Right lobe of liver (tissue), 6 donors: Measurements from ENCODE around the gene SIGLEC12. TPM values are rescaled to one million over a fixed set of nuclear protein-coding genes. Genes with fewer than 3 reads are reported as not detected.

Experiments used
- ATAC-seq, 4 donors: fragments of 200-7000 bp; cut with Tn5 transposase; one replicate each; pipeline ENCODE4 v1.9.1; 2020; ENCODE audit warnings: mild to moderate bottlenecking in 4 of 4, moderate library complexity in 4 of 4
- DNase-seq, 3 donors: peaks; one replicate each; pipeline ENCODE4 v3.0.0-alpha.2; 2020
- H3K27ac ChIP-seq, 3 donors: fragments of 200-600 bp; one replicate each; pipeline ENCODE4 v1.8.0; 2022
- H3K27me3 ChIP-seq, 2 donors: fragments of 200-600 bp; one replicate each; pipeline ENCODE4 v1.8.0; 2022
- H3K36me3 ChIP-seq, 4 donors: fragments of 200-600 bp; sonication (generic) in 1 of 4; one replicate each; pipeline versions ENCODE4 v1.5.1 to v1.8.0; 2017 to 2022; ENCODE audit warnings: control low read depth in 1 of 4
- H3K4me1 ChIP-seq, 4 donors: fragments of 200-600 bp; sonication (generic) in 1 of 4; one replicate each; pipeline versions ENCODE4 v1.5.1 to v1.8.0; 2017 to 2022; ENCODE audit warnings: control low read depth in 1 of 4
- H3K4me3 ChIP-seq, 3 donors: fragments of 200-600 bp; one replicate each; pipeline ENCODE4 v1.8.0; 2022
- H3K9me3 ChIP-seq, 4 donors: fragments of 200-600 bp; sonication (generic) in 1 of 4; one replicate each; pipeline versions ENCODE4 v1.5.1 to v1.8.0; 2017 to 2022; ENCODE audit warnings: control low read depth in 1 of 4
- CTCF ChIP-seq, 4 donors: fragments of 200-600 bp in 3 of 4; fragments of 450-650 bp in 1 of 4; IDR thresholded peaks; one replicate each; pipeline versions ENCODE4 v1.5.1 to v1.8.0; 2016 to 2022; ENCODE audit warnings: antibody characterized with exemption in 4 of 4, mild to moderate bottlenecking in 2 of 4
- POLR2A ChIP-seq: fragments of 450-650 bp; IDR thresholded peaks from one replicate; pipeline ENCODE4 v1.6.1; 2017; ENCODE audit warnings: antibody characterized with exemption, mild to moderate bottlenecking
- WGBS: methylation state at CpG from one replicate; pipeline ENCODE4 v1.1.6; 2018; ENCODE audit warnings: low coverage, low lambda C conversion rate; ENCODE audit not compliant: insufficient coverage; ENCODE audit errors: missing lambda C conversion rate; 5-methylcytosine and 5-hydroxymethylcytosine counted together
- intact Hi-C, 2 donors: fragments of 100-400 bp; cut with DNase I; formaldehyde crosslinking; loops; one replicate each; pipeline versions ENCODE4 v1.11.2 to v1.14.1; 2022
- total RNA-seq, 6 experiments: library from RNA; depleted of rRNA in 2 of 6; stranded (reverse); fragments of >200 nt in 2 of 6; fragmentation: NEBNext Ultra II Directional in 3 of 6; extraction: Animal tissue kit (Norgen Biotek cat#: 25700) in 3 of 6; gene quantifications; one replicate each; pipeline versions ENCODE4 v1.1.0 to v1.2.4, GENCODE V29; 2016 to 2023
- donor health status: DM: no; HTN: yes; CAD: no.
- donor health status: DM: no; HTN: no; CAD: no.
- donor health status: DM: no; HTN: no; CAD: no.
- donor health status: DM: no; HTN: yes; CAD: no.
- donor health status: DM: no; HTN: yes; CAD: no.

The SIGLEC12 gene
- total RNA-seq, 6 experiments from 2014 or later, result 0.12 to 0.63 (median 0.33) TPM; not detected in 1

- Histone ChIP-seq H3K4me3 (no peak overlapping the region), H3K36me3 (no peaks in the 10 kb centered on the region), H3K4me1 (no peaks in the 10 kb centered on the region), H3K27me3 (no peaks in the 10 kb centered on the region), H3K9me3 (no peaks in the 10 kb centered on the region), H3K27ac (no peak overlapping the region)
- TF ChIP-seq CTCF (IDR thresholded peaks at IDR 0.05) (no peak), POLR2A (no peak)
- no peak for DNase-seq
- intact Hi-C loops, result no loop called here
- 40% methylated on average over 5 of the region's 5 CpGs for WGBS
- no peak for ATAC-seq
Observed at GRCh38 chr19:51477344-51477743, 24.3 kb downstream of the SIGLEC12 start.

GRCh38 chr19:51476164-51476563 lies 25.4 kb downstream of the SIGLEC12 start:
- H3K4me1 ChIP-seq, result no peaks in the 10 kb centered on the region
- DNase-seq (no peak), ATAC-seq (no peak)
- intact Hi-C loops, result no loop called here
- H3K36me3 ChIP-seq, result no peaks in the 10 kb centered on the region
- TF ChIP-seq POLR2A, result no peak
- TF ChIP-seq CTCF (IDR thresholded peaks at IDR 0.05), result no peak
- H3K4me3 ChIP-seq, result no peak overlapping the region
- H3K27me3 ChIP-seq, result no peaks in the 10 kb centered on the region
- 75% methylated on average over 3 of the region's 3 CpGs for WGBS
- H3K27ac ChIP-seq, result no peak overlapping the region
- no peaks in the 10 kb centered on the region for H3K9me3 ChIP-seq

- TF ChIP-seq POLR2A (no peak), CTCF (IDR thresholded peaks at IDR 0.05) (peak; percentile 59 to 94 (median 88))
- peak; percentile 57 to 76 (median 64) for DNase-seq
- intact Hi-C loops, result no loop called here
- 19% methylated on average over 6 of the region's 7 CpGs for WGBS
- Histone ChIP-seq H3K27me3 (no peaks in the 10 kb centered on the region), H3K27ac (no peak overlapping the region), H3K4me1 (no peaks in the 10 kb centered on the region), H3K9me3 (no peaks in the 10 kb centered on the region), H3K36me3 (no peaks in the 10 kb centered on the region), H3K4me3 (no peak overlapping the region)
- ATAC-seq, result peak; percentile 75 to 90 (median 78)
Observed at GRCh38 chr19:51473009-51473707, 28.4 kb downstream of the SIGLEC12 start.

GRCh38 chr19:51472607-51473006 lies 29.0 kb downstream of the SIGLEC12 start:
- Histone ChIP-seq H3K9me3 (no peaks in the 10 kb centered on the region), H3K4me1 (no peaks in the 10 kb centered on the region), H3K27me3 (no peaks in the 10 kb centered on the region), H3K36me3 (no peaks in the 10 kb centered on the region), H3K27ac (no peak overlapping the region), H3K4me3 (no peak overlapping the region)
- DNase-seq (no peak), ATAC-seq (no peak)
- TF ChIP-seq CTCF (IDR thresholded peaks at IDR 0.05) (no peak), POLR2A (no peak)
- intact Hi-C loops, result no loop called here
- 8% methylated on average over 4 of the region's 4 CpGs for WGBS
